Nephron progenitor cell (in vitro differentiated cells): ENCODE measurements around the gene ABI1.

ENCODE experiments used
- DNase-seq: peaks from one replicate; pipeline ENCODE4 v3.0.0; 2021
- H3K27ac Mint-ChIP-seq: 2 replicates; pipeline ENCODE4 v1.8.0; 2021; ENCODE audit warnings: mild to moderate bottlenecking, moderate library complexity, mixed read lengths
- H3K27me3 Mint-ChIP-seq: 2 replicates; pipeline ENCODE4 v1.8.0; 2021; ENCODE audit warnings: mild to moderate bottlenecking, low read depth, mixed read lengths; ENCODE audit not compliant: poor library complexity
- H3K36me3 Mint-ChIP-seq: 2 replicates; pipeline ENCODE4 v1.8.0; 2021; ENCODE audit warnings: low read depth, mixed read lengths
- H3K4me1 Mint-ChIP-seq: 2 replicates; pipeline ENCODE4 v1.8.0; 2021; ENCODE audit warnings: mixed read lengths
- H3K4me3 Mint-ChIP-seq: 2 replicates; pipeline ENCODE4 v1.8.0; 2021; ENCODE audit warnings: mild to moderate bottlenecking, moderate library complexity, mixed read lengths
- H3K9me3 Mint-ChIP-seq: 2 replicates; pipeline ENCODE4 v1.8.0; 2021; ENCODE audit warnings: mild to moderate bottlenecking, moderate library complexity, mixed read lengths
- TF ChIP-seq, protein P1 (sequence below): fragments of 200-600 bp; sonication (generic); IDR thresholded peaks from 2 replicates; pipeline ENCODE4 v1.5.0; 2021; ENCODE audit warnings: antibody characterized with exemption

Gene ABI1

DNA sequence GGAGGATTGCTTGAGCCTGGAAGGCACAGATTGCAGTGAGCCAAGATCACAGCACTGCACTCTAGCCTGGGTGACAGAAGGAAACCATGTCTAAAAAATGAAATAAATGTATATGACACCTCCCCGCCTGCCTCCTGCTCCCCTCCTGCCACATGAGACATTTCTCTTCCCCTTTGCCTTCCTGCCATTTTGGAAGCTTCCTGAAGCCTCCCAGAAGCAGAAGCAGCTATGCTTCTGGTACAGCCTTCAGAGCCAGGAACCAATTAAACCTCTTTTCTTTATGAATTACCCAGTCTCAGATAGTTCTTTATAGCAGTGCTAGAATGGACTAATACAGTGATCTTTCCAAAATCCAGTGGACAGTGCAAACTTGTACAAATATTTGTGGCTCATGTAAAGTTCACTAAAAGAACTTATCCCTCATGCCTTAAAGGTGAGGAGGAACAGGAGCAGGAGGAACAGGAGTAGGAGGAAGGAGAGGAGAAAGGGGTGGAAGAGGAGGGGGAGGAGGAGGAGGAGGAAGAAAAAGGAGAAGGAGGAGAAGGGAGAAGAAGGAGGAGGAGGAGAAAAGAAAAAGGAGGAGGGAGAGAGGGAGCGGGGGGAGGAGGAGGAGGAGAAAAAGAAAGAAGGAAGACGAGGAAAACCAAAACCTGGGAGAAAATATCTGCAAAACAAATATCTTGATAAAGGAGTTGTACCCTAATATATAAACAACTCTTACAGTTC, 2.8 kb upstream of the ABI1 start:
- no peak for DNase-seq
- Mint-ChIP-seq H3K27ac (no peak overlapping the region), H3K9me3 (no peaks in the 10 kb centered on the region), H3K4me3 (no peak overlapping the region), H3K4me1 (peaks cover 13% of the 10 kb centered on the region), H3K36me3 (no peaks in the 10 kb centered on the region), H3K27me3 (peaks cover 12% of the 10 kb centered on the region)
- TF ChIP-seq, protein P1, sequence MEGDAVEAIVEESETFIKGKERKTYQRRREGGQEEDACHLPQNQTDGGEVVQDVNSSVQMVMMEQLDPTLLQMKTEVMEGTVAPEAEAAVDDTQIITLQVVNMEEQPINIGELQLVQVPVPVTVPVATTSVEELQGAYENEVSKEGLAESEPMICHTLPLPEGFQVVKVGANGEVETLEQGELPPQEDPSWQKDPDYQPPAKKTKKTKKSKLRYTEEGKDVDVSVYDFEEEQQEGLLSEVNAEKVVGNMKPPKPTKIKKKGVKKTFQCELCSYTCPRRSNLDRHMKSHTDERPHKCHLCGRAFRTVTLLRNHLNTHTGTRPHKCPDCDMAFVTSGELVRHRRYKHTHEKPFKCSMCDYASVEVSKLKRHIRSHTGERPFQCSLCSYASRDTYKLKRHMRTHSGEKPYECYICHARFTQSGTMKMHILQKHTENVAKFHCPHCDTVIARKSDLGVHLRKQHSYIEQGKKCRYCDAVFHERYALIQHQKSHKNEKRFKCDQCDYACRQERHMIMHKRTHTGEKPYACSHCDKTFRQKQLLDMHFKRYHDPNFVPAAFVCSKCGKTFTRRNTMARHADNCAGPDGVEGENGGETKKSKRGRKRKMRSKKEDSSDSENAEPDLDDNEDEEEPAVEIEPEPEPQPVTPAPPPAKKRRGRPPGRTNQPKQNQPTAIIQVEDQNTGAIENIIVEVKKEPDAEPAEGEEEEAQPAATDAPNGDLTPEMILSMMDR: no peak

DNA sequence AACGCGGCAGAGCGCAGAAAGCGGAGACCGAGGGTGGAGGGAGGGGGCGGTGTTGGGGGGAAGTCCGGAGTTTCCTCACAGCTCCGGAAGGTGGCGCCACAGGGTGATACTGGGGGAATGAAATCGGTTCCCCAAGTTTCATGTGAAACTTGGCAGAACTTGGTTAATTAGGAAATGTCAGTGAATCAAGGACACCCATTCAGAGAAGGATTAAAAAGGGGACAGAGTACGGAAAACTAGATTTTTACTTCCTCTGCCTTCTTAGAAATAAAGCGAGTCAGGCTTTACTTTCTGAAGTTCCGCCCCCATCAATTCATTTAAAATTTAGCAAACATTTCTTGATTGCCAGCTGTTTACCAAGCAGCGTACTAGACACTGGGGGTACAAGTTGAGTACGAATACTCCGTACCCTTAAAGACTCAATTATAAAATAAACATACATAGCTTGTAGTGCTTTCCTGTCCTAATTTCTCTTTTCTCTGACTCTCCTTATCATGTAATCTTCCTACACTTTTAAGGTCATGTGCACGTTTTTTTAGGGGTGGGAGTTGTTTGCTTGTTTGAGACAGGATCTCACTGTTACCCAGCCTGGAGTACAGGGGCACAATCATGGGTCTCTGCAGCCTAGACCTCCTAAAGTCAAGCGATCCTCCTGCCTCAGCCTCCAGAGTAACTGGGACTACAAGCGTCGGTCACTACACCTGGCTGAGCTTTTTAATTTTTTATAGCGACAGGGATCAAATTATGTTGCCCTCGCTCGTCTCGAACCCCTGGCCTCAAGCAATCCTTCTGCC, 644 bp upstream of the ABI1 start:
- H3K27me3 Mint-ChIP-seq: peaks cover 12% of the 10 kb centered on the region
- H3K36me3 Mint-ChIP-seq: no peaks in the 10 kb centered on the region
- peak overlapping the region; percentile 100 for H3K27ac Mint-ChIP-seq

DNA sequence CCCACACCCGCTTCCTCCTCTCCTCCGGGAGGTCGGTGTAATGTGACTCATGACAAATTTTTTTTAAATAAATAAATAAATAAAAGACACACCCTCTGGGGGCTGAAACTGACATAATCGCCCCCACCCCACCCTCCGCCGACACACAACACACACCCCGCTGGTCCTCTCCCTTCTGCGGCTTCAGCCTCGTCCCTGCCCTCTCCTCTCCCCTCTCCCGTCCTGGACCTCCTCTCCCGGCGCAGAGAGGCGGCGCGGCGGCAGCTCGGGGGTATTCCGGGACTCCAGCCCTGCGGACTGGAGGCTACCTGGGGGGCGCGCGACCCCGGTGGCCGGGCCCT, 686 bp downstream of the ABI1 start:
- peaks cover 8% of the 10 kb centered on the region for H3K27me3 Mint-ChIP-seq
- peak overlapping the region; percentile 100 for H3K4me3 Mint-ChIP-seq
- no peaks in the 10 kb centered on the region for H3K36me3 Mint-ChIP-seq
- H3K9me3 Mint-ChIP-seq: no peaks in the 10 kb centered on the region
- peaks cover 26% of the 10 kb centered on the region for H3K4me1 Mint-ChIP-seq
- TF ChIP-seq, protein P1: no peak
- no peak for DNase-seq
- H3K27ac Mint-ChIP-seq: no peak overlapping the region

More for the DNA sequence above, 644 bp upstream of the ABI1 start:
- H3K4me1 Mint-ChIP-seq: peaks cover 26% of the 10 kb centered on the region
- no peak for DNase-seq
- TF ChIP-seq, protein P1: peak; percentile 77
- no peaks in the 10 kb centered on the region for H3K9me3 Mint-ChIP-seq
- peak overlapping the region; percentile 100 for H3K4me3 Mint-ChIP-seq

DNA sequence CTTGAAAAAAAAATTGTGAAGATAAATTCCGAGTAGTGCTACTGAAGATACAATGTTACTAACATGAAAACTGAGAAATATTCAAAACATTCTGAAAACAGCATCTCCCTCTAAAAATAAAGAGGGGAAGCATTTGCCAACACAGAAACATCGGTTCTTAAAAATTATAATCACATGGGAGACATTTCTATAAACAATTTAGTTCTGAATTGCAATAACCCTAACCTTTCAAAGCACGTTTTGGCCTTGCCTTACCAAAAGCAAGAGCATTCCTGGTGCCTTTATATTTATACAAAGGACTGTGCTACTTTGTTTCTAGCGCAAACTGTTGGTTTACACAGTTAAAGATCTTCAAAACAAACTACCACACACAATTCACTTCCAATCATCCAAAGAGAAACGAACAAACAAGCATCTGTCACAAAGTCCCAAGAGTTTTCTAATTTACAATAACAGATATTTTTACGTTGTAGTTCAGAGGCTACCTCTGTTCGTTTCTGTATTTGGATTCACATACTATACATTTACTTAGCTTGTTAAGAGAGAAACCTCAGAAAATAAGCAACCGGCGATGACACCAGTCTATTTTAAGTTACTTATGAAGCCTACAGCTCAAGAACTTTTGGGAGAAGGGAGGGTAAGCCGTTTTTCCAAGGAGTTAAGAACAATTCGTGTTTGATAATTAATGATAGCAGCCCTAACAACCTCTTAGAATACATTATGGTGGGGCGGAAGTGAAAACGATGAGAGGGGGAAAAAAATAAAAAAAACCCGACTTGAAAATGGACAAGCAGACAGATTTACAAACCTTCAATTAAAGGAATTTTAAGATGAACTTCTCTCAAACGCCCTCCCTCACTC, 1.3 kb downstream of the ABI1 start:
- Mint-ChIP-seq H3K27me3 (peaks cover 6% of the 10 kb centered on the region), H3K27ac (peak overlapping the region; percentile 91), H3K36me3 (peaks cover 4% of the 10 kb centered on the region), H3K9me3 (no peaks in the 10 kb centered on the region), H3K4me1 (peaks cover 26% of the 10 kb centered on the region), H3K4me3 (peak overlapping the region; percentile 100)
- DNase-seq: no peak
- TF ChIP-seq, protein P1: no peak

DNA sequence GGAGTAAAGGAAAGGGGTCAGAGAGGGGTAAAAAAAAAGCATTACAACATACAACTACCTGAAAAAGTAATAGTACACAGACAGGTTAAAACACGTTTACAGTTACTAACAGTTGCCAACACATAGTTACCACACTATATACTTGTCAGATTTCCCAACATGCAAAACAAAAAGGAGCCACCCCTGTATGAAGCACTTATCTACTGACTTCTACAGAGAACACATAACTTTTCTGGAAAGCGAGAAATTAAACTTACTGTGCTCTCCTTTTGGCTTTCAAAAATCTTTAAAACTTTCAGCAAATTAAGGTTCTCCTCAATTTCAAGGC, 2.1 kb downstream of the ABI1 start:
- H3K27ac Mint-ChIP-seq: no peak overlapping the region
- peaks cover 3% of the 10 kb centered on the region for H3K9me3 Mint-ChIP-seq
- TF ChIP-seq, protein P1: no peak
- DNase-seq: no peak
- peaks cover 11% of the 10 kb centered on the region for H3K36me3 Mint-ChIP-seq
- peaks cover 26% of the 10 kb centered on the region for H3K4me1 Mint-ChIP-seq
- peaks cover 3% of the 10 kb centered on the region for H3K27me3 Mint-ChIP-seq
- H3K4me3 Mint-ChIP-seq: peak overlapping the region; percentile 100
